ENCODE measurements around the gene PHOX2B. TPM values are rescaled to one million over a fixed set of nuclear protein-coding genes. Genes with fewer than 3 reads are reported as not detected.

PHOX2B gene
- total RNA-seq, 1 experiment from 2014 or later, result not detected

DNA sequence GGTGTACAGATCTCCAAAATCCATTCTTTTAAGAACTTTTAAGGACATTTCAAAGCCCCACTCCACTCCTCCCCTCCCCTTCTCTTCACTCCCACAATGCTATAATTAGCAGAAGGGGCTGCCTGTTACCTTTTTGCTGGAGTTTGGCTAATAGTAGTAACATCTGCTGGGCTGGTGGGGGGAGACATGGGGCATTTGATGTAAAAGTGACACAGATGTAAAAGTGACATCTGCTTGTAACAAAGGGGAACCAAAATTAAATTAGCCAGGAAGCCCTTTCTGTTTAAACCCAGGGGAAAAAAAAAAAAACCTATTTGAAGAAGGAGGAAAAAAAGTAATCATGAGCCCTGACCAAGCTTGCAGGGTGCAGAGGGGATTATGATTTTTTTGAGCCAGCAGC is 5.4 kb upstream of the PHOX2B start:
- no TSS peak for BruUV-seq (replicated peaks)
- H3K27me3 ChIP-seq (ENCODE audit: insufficient read depth, low read length), result peaks cover 54% of the 10 kb centered on the region
- no peaks in the 10 kb centered on the region for H3K36me3 ChIP-seq (ENCODE audit: control insufficient read depth in 1 of 2, insufficient read depth in 2 of 2, low read length in 2 of 2)
- H3K9me3 ChIP-seq (ENCODE audit: control insufficient read depth in 1 of 2, insufficient read depth in 1 of 2, low read depth in 1 of 2, low read length in 2 of 2), result no peaks in the 10 kb centered on the region
- no peak overlapping the region for H3K27ac ChIP-seq (ENCODE audit: low read depth, low read length)
- POLR2A ChIA-PET, result no interaction called here
- H3K9me2 ChIP-seq (ENCODE audit: insufficient read depth), result no peaks in the 10 kb centered on the region
- H3K4me2 ChIP-seq (ENCODE audit: low read length), result no peak overlapping the region
- intact Hi-C loops (cut with micrococcal nuclease), result no loop called here
- RAD21 ChIA-PET (ENCODE audit: low non-redundant PET in 1 of 2, low total read pairs in 2 of 2, uncharacterized antibody in 2 of 2, unreplicated experiment in 2 of 2), result no interaction called here
- H2AFZ ChIP-seq (ENCODE audit: low read depth, low read length, poor library complexity, severe bottlenecking), result no peak overlapping the region
- no peak overlapping the region for H3K9ac ChIP-seq (ENCODE audit: low read length)
- H3K4me3 ChIP-seq (replicated peaks in 1 of 2; ENCODE audit: low read depth in 1 of 2, low read length in 2 of 2), result no peak overlapping the region
- TF ChIP-seq POLR2AphosphoS5 (IDR thresholded peaks at IDR 0.05; ENCODE audit: low read depth, low read length) (no peak), ZFX (IDR thresholded peaks at IDR 0.05) (no peak), TCF7L2 (IDR thresholded peaks at IDR 0.05; ENCODE audit: borderline replicate concordance, extremely low read depth, insufficient read depth, insufficient read length) (no peak), RAD21 (IDR thresholded peaks at IDR 0.05; ENCODE audit: low read depth) (no peak), EZH2 (IDR thresholded peaks at IDR 0.05) (no peak), CBX3 (IDR thresholded peaks at IDR 0.05; ENCODE audit: low read depth) (no peak), EGR1 (IDR thresholded peaks at IDR 0.05; ENCODE audit: low read depth) (no peak), SP1 (IDR thresholded peaks at IDR 0.05; ENCODE audit: low read depth) (no peak), JUND (IDR thresholded peaks at IDR 0.05) (no peak), YY1 (IDR thresholded peaks at IDR 0.05; ENCODE audit: extremely low read depth, insufficient replicate concordance, low read depth, low read length) (no peak), ELF1 (IDR thresholded peaks at IDR 0.05; ENCODE audit: borderline replicate concordance, low read depth) (no peak), CTCF (IDR thresholded peaks at IDR 0.05 in 2 of 3, conservative IDR thresholded peaks at IDR 0.05 in 1 of 3; ENCODE audit: borderline replicate concordance in 1 of 3, insufficient read depth in 1 of 3, low read depth in 2 of 3, low read length in 2 of 3) (no peak), SIN3A (IDR thresholded peaks at IDR 0.05; ENCODE audit: low read depth) (no peak), ZNF274 (IDR thresholded peaks at IDR 0.05; ENCODE audit: low read depth, low read length) (no peak), POLR2A (IDR thresholded peaks at IDR 0.05; ENCODE audit: borderline replicate concordance, extremely low read depth, insufficient read depth, insufficient read length) (no peak), EZH2phosphoT487 (IDR thresholded peaks at IDR 0.05; ENCODE audit: borderline replicate concordance) (no peak), CEBPB (IDR thresholded peaks at IDR 0.05; ENCODE audit: low read depth) (no peak)
- TF ChIP-seq, protein P1, sequence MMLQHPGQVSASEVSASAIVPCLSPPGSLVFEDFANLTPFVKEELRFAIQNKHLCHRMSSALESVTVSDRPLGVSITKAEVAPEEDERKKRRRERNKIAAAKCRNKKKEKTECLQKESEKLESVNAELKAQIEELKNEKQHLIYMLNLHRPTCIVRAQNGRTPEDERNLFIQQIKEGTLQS (IDR thresholded peaks at IDR 0.05), result no peak
- TF ChIP-seq, protein P2, sequence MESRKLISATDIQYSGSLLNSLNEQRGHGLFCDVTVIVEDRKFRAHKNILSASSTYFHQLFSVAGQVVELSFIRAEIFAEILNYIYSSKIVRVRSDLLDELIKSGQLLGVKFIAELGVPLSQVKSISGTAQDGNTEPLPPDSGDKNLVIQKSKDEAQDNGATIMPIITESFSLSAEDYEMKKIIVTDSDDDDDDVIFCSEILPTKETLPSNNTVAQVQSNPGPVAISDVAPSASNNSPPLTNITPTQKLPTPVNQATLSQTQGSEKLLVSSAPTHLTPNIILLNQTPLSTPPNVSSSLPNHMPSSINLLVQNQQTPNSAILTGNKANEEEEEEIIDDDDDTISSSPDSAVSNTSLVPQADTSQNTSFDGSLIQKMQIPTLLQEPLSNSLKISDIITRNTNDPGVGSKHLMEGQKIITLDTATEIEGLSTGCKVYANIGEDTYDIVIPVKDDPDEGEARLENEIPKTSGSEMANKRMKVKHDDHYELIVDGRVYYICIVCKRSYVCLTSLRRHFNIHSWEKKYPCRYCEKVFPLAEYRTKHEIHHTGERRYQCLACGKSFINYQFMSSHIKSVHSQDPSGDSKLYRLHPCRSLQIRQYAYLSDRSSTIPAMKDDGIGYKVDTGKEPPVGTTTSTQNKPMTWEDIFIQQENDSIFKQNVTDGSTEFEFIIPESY (IDR thresholded peaks at IDR 0.05; ENCODE audit: extremely low read depth, insufficient replicate concordance, low read length), result no peak
- TF ChIP-seq, protein P3, sequence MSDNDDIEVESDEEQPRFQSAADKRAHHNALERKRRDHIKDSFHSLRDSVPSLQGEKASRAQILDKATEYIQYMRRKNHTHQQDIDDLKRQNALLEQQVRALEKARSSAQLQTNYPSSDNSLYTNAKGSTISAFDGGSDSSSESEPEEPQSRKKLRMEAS (IDR thresholded peaks at IDR 0.05), result no peak
- no peaks in the 10 kb centered on the region for H3K79me2 ChIP-seq (ENCODE audit: insufficient read depth, low read length)
- DNase-seq (ENCODE audit: low read depth, low spot score) (no peak), ATAC-seq (no peak)
- peaks cover 0 to 5% of the 10 kb centered on the region in 2 experiments; a peak in 1 of 4 replicates for H3K4me1 ChIP-seq (ENCODE audit: control insufficient read depth in 1 of 2, insufficient read depth in 2 of 2, low read length in 2 of 2)
- CTCF ChIA-PET, result no interaction called here
- H4K20me1 ChIP-seq (ENCODE audit: insufficient read depth), result no peaks in the 10 kb centered on the region

Data from HCT116 (cell line).